Fibroblast of mammary gland (primary cell): ENCODE results near the gene PIH1D2.

Experiments used
- DNase-seq: peaks from one replicate; pipeline ENCODE4 v3.0.0-alpha.2; 2010; ENCODE audit warnings: low read depth
- H3K4me3 ChIP-seq: 2 replicates; pipeline ENCODE4 v1.5.1; 2011; ENCODE audit warnings: low read depth, mild to moderate bottlenecking, low read length, moderate library complexity; ENCODE audit not compliant: control insufficient read depth
- TF ChIP-seq, protein P1 (sequence below): conservative IDR thresholded peaks from 2 replicates; pipeline ENCODE4 v1.5.1; 2011; ENCODE audit warnings: low read depth, low read length, inconsistent platforms; ENCODE audit not compliant: control insufficient read depth, insufficient read depth

Gene PIH1D2

GRCh38 chr11:112087212-112087611 lies 13.4 kb upstream of the PIH1D2 start:
- TF ChIP-seq, protein P1, sequence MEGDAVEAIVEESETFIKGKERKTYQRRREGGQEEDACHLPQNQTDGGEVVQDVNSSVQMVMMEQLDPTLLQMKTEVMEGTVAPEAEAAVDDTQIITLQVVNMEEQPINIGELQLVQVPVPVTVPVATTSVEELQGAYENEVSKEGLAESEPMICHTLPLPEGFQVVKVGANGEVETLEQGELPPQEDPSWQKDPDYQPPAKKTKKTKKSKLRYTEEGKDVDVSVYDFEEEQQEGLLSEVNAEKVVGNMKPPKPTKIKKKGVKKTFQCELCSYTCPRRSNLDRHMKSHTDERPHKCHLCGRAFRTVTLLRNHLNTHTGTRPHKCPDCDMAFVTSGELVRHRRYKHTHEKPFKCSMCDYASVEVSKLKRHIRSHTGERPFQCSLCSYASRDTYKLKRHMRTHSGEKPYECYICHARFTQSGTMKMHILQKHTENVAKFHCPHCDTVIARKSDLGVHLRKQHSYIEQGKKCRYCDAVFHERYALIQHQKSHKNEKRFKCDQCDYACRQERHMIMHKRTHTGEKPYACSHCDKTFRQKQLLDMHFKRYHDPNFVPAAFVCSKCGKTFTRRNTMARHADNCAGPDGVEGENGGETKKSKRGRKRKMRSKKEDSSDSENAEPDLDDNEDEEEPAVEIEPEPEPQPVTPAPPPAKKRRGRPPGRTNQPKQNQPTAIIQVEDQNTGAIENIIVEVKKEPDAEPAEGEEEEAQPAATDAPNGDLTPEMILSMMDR, result no peak
- DNase-seq, result no peak
- peak overlapping the region; percentile 98 for H3K4me3 ChIP-seq

DNA sequence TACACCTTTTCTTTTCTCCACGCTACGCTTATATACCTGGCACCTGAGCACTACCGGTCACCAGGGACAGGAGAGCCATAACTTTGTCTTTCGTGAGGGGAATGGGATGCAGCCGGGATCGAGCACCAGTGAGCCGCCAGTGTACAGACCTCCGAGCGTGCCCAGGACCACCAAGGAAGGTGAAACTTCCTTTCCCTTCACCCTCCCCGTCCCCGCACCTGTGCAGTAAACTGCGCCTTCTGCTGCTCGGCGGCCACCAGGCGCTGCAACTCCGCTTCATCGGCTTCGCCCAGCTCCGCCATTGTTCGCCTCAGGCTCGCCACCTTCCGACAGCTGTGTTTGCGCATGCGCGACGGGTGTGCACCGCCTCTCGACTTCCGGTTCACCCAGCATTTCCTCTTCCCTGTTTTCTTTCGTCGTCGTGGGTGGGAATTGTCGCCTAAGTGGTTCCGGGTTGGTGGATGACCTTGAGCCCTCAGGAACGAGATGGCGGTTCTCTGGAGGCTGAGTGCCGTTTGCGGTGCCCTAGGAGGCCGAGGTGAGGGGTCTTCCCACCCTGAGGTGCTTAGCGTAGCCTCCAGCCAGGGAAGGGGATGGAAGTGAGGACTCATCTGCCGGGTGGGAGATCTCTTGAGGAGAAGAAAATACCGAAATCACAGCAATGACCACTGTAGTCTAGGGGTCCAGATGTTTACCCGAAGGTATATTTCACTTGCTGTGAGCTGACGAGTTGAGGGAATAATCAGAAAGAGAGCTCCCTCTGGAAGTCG lies 12.8 kb upstream of the PIH1D2 start, which contains the start of the genes SDHD and TIMM8B:
Gene SDHD (plus strand): TSS at position 452 of the 770 bp plus-strand sequence. CDS start 35 bp downstream, at position 487.
Gene TIMM8B (minus strand): TSS at position 335 of the 770 bp plus-strand sequence. CDS start 33 bp downstream, at position 302.
- TF ChIP-seq, protein P1, result peak; percentile 24
- DNase-seq, result peak; percentile 97
- H3K4me3 ChIP-seq, result peak within 1 kb of the TSS; percentile 98

GRCh38 chr11:112085822-112086421 lies 12.1 kb upstream of the PIH1D2 start:
- TF ChIP-seq, protein P1, result no peak
- H3K4me3 ChIP-seq, result peak overlapping the region; percentile 98
- DNase-seq, result peak; percentile 42

DNA sequence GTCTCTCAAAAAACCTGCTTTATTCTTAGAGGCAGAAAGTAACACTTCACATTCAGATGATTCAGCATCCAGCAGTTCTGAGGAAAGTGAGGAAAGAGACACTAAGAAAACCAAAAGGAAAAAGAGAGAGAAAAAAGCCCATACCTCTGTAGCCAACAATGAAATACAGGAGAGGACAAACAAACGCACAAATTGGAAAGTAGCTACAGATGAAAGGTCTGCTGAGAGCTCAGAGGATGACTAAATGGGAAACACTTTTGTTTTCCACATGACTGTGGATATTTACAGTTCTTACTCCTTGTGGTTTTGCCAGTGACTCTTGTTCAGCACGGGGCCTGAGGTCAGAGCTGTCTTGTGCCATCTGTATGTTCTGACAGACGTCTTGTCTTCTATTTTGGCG lies 8.9 kb upstream of the PIH1D2 start:
- peak; percentile 86 for DNase-seq
- TF ChIP-seq, protein P1, result no peak

DNA sequence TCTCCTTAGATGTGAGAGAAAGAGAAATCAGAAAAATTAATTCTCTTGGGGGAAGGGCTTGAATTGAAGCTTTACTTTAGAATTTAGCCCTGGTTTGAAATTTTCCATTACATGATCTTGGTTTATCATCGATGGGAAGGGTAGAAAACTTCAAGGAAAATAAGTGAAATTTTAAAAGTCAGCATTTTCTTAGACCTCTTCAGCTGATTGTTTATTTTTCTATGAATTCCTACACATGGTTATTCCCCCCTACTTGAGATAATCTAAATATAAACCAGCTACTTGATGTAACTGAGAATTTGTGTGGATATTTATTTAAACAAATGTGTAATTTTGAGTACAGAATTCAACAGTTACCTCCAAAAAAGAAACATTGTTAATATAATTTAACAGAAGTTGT lies 10.9 kb downstream of the PIH1D2 start:
- DNase-seq, result no peak
- H3K4me3 ChIP-seq, result no peak overlapping the region
- TF ChIP-seq, protein P1, result no peak

More for the DNA sequence above, 8.9 kb upstream of the PIH1D2 start:
- no peak overlapping the region for H3K4me3 ChIP-seq

DNA sequence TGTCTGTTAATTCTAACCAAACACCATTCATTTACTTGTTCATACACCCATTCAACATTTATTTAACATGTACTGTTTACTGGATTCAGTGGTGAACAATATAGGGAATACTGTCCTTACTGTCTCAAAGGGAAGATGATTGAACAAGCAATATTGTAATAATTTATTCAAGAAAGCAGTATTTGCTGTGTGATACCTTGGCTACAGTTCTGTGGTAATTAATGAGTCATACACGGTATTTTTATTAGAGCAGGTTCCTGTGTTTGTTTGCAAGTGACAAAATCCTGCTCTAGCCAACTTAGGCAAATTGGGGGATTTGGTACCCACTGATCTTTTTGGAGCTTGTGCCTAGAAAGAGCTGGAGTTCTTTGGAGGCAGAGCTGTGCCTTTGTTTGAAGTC lies 15.7 kb downstream of the PIH1D2 start:
- H3K4me3 ChIP-seq, result no peak overlapping the region
- no peak for DNase-seq
- TF ChIP-seq, protein P1, result no peak
